ENCODE results near the gene IFIT1B.
"Not testable (repeated sequence)": the region's sequence is repeated elsewhere in the genome, so short reads cannot be mapped to it uniquely, and the experiment has no call there.

The IFIT1B gene

DNA sequence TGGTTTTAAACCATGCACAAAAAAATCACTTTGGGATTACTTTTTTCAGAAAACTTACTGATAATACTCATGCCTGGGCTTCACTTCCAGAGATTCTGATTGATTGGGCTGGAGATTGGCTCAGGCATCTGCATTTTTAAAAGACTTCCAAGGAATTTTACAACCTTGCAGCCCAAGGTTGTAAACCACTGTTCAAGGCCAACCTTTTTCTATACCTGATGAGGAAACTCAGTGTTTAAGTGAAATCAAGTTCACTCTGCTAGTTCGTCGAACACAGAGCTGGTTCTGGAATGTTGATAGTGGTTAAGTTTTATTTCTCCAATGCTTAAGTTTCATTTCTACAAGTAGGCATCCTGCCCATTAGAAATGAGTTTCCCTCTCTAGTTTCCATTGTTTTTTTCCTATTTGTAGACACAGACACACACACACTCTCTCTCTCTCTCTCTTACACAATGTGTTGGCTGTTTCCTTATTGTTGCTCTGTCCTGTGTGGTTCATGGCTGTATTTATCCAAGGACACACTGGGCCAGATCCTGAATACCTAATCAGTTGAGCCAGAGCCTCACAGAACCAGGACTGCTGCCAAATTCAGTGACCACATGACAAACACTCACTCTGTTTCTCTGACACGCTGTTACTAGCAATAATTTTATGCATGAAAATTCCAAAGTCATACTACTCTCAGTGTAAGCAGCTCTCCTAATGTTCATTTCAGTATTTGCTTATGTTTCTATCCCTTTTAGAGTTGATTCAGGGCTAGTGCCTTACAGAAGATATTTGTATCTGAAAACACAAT is 3.7 kb upstream of the IFIT1B start:
- no peak for DNase-seq (ENCODE audit: low read depth in 3 of 3, low spot score in 1 of 3)

DNA sequence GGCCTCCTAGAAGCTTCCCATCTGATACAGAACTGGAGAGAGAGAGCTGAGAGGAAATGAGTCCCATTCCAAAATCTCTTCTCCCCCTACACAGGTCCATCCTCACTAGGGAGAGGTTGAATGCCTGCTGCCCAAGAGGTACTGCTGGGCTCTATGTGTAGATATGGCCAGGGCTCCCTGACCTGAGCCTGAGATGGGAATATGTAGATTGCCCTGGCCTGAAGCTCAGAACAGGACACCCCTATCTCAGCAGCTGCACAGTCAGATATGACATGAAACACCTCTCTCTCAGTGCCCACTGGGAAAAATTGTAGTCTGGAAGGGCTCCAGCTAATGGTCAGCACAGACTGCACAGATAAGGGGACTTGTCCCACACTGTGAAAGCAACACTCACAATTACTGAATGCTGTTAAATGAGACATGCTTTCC is 3.1 kb upstream of the IFIT1B start:
- DNase-seq (ENCODE audit: low read depth in 3 of 3, low spot score in 1 of 3), result no peak

DNA sequence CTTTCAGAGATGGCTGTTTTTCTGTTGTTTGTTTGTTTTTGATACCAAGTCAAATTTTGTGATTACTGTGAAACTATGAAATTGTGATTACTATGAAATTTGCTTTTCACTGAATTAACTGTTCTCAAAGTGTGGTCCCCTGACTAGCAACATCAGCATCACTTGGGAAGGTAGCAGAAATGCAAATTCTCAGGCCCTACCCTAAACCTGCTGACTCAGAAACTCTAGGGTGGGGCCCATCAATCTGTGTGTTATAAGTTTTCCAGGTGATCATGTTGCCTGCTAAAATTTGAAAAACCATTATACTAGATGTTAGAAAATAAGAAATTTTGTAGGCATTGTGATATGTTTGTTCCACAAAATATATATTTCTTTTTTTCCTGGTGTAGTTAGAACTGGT is 1.2 kb downstream of the IFIT1B start:
- DNase-seq (ENCODE audit: low read depth in 3 of 3, low spot score in 1 of 3), result no peak

DNA sequence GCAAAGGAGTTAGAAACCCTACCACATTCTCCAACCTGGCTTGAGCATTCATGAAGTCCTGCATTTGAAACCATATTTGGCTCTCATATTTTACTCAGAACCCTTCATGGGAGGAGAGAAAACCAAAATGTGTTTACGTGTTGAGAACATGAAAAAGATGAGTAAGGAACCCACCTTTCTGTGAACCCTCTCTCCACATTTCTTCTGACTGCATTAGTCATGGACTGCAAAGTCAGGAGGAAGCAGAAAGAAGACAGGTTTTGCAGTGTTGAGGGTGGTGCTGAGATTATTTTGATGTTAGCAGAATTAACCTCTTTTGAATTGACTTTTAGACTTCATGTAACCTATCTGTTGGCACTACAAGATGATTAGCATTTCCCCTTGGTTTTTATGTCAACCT is 4.9 kb downstream of the IFIT1B start:
- no peak for DNase-seq (ENCODE audit: low read depth in 3 of 3, low spot score in 1 of 3)

DNA sequence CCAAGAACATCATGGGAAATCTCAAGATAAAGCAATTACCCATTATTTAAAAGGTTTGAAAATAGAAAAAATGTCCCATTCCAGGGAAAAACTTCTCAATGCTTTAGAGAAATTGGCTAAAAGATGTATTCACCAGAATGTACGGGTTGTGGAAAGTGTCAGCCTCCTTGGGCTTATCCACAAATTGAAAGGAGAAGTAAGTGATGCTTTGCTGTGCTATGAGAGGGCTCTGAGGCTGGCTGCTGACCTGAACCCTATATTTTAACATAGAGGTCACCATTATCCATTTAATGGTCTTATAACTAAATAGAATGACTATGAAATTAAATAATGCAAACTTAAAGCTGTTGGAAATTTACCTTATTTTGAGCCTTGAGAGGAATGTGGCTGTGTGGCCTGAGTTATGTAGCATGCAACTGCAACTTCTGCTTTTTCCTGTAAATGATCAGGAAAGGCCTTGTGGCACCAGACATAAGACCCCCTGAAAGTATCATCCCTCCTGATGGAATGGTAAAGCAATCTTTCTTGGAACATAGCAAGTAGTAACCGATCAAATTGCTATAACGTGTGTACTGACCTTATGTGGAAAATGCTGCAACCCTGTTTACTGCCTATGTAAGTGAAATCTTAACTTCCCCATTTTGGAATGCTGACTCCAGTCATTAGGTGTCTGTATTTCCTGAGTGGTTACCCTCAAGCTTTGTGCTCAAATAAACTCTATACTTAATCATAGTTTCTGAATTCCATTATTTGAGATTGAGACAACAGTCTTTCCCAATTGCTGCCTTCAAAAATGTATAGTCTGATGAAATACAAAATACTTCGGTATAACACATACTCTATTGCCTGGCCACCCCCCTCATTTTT is 6.9 kb downstream of the IFIT1B start:
- DNase-seq (ENCODE audit: low read depth in 3 of 3, low spot score in 1 of 3), result no peak

DNA sequence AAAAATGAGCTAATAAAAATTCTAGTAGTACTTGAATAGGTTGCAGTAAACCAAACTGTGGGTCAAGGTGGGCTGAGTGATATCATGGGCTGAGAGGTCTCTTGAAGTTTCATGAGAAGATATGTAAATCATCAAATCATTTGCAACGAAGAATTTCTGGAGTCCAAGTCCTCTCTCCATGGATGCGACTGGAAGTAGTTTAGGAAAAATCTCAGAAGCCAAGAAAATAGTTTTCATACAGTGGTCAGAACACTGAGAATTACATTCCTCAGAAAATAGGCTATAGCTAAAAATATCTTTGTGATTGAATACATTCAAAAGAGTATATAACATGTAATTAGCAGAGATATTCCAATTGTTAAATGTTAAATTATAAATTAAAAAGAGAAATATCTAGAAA is 10.9 kb downstream of the IFIT1B start:
- no peak for DNase-seq (ENCODE audit: low read depth in 3 of 3, low spot score in 1 of 3)

DNA sequence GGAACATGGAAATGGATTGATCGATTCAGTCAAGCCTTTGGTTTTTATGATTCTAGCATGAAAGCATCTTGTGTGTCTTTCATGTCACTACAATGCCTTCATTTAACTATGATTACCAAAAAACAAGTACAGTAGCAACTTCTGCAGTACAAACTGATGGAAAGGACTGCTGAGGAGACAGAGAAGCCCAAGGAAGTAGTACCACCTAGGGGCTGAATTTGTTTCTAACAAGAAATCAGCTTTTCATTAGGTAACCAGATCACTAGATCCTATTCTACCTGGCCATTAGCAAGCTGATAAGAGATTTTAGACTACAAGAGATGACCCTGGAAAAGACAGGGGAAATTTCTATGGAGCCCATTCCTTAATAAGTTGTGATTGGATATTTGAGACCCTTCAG is 11.4 kb downstream of the IFIT1B start:
- no peak for DNase-seq (ENCODE audit: low read depth in 3 of 3, low spot score in 1 of 3)

DNA sequence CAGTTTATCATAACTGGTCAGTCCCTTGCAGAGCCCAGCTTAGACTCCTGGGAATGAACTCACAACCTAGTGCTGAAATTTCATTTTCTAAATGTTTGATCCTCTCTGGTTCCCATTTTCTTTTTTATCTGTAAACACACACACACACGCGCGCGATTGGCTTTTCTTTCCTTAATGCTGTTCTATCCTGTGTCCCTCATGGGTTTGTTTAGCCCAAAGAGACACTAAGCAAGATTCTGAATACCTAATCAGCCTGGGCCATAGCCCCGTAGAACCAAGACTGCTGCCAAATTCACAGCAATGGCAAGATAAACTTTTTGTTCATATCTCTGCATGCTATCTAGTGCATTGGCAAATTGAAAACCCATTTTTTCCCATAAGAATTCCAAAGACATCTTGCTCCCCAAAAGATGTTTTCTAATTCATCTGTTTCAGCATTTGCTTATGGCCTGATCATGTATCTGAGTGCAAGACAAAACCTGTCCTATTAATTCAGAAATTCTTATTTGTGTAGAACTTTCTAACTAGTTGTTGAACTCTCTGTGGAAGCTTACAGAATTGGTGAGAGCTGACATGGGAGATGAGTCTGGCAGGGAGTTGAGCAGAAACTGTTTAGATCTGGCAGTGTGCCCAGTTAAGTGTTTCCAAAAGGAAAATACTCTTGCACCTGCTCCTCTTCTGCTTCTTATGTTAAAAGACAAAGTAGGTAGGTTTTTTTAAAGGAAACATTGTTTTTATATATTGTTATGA is 12.8 kb downstream of the IFIT1B start:
- no peak for DNase-seq (ENCODE audit: low read depth in 3 of 3, low spot score in 1 of 3)

DNA sequence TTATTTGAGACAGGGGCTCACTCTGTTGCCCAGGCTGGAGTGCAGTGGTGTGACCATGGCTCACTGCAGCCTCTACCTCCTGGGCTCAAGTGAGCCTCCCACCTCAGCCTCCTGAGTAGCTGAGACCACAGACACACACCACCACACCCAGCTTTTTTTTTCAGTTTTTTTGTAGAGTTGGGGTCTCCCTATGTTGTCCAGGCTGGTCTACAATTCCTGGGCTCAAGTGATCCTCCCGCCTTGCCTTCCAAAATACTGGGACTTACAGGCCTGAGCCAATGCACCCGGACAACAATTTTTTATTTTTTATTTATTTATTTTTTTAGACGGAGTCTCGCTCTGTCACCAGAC is 13.3 kb downstream of the IFIT1B start:
- DNase-seq (ENCODE audit: low read depth in 3 of 3, low spot score in 1 of 3), result not testable (repeated sequence)

DNA sequence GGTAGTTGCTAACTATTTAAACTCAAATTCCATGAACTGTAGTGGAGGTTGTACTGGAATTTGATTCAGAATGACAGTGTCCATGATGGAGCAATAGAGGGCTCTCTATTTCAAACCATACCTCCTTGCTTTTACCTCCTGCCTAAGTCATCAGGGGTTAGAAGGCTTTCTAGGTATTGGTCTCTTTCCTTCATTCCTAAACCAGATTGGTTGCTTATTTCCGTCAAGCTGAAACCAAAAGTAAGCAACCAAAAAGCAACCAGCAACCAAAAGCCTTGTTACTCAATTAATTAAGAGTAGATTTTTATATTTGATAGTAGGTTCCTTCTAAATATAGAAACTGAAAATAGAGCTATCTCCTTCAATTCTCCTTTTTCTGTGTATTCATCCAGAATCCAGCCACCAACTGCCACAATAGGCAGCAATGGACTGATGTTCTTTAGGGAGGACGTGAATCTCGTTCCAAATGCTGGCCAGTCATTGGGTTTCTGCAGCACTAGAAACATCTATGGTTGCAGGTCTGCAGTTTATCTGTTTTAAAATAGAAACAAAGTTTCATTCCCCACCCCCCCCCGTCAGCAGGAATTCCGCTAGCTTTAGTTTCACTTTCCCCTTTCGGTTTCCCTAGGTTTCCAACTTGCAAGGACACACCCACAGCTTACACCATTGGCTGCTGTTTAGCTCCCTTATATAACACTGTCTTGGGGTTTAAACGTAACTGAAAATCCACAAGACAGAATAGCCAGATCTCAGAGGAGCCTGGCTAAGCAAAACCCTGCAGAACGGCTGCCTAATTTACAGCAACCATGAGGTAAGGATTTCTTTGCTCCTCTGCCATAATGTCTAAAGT is 14.3 kb downstream of the IFIT1B start, which contains the start of gene IFIT1:
IFIT1 (plus strand) TSS at position 717 of the 850 bp plus-strand sequence; CDS start at position 807, 90 bp downstream.
- DNase-seq (ENCODE audit: low read depth in 3 of 3, low spot score in 1 of 3), result peak in 1 of 3 donors; percentile 19

DNA sequence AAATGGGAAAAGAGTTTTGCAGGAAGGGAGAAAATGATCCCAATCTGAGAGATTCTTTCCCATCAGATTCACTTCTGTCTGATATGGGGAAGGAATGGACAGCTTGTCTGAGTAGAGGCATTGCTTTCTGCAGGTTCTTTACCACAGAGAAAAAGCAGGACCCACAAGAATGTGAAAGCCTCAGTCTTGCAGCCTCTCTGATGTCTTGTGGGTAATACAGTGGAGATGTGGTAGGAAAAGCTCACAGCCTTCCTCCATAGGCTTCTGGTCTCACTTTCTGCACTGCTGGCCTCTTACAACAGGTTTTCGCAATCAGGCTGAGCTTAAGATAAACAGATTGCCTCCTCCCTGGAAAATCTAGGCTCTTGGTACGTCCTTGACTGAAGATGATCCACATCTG is 15.1 kb downstream of the IFIT1B start:
- DNase-seq (ENCODE audit: low read depth in 3 of 3, low spot score in 1 of 3), result no peak

DNA sequence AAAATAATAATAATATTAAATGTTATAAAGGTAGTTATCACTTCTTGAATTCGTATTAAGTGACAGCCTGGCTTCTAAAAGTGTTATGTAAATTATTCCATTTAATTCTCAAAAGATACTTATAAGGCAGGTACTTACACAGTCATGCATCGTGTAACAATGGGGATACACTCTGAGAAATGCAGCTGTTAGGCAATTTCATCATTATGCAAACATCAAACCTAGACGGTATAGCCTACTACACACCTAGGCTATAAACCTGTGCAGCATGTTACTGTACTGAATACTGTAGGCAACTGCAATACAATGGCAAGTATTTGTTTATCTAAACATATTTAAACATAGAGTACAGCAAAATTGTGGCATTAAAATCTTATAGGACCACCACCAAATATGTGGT is 16.0 kb downstream of the IFIT1B start:
- no peak for DNase-seq (ENCODE audit: low read depth in 3 of 3, low spot score in 1 of 3)

DNA sequence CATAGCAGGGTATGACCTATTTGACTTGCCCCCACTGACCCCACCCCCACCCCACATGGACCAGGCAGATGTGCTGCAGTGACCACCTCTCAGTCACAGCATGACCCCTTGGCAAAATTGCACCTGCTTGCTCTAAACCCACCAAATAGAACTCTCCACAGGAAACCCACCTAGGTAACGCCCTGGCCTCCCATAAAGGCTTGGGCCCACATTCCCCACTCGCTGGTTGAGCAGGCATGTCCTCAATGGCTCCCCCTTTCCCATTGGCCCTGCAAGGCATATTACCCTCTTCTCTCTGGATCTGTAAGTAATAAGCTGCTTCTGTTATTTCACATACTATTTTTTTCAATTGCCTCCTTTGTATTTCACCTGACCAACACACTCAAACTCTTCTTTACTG is 17.3 kb downstream of the IFIT1B start:
- no peak for DNase-seq (ENCODE audit: low read depth in 3 of 3, low spot score in 1 of 3)

DNA sequence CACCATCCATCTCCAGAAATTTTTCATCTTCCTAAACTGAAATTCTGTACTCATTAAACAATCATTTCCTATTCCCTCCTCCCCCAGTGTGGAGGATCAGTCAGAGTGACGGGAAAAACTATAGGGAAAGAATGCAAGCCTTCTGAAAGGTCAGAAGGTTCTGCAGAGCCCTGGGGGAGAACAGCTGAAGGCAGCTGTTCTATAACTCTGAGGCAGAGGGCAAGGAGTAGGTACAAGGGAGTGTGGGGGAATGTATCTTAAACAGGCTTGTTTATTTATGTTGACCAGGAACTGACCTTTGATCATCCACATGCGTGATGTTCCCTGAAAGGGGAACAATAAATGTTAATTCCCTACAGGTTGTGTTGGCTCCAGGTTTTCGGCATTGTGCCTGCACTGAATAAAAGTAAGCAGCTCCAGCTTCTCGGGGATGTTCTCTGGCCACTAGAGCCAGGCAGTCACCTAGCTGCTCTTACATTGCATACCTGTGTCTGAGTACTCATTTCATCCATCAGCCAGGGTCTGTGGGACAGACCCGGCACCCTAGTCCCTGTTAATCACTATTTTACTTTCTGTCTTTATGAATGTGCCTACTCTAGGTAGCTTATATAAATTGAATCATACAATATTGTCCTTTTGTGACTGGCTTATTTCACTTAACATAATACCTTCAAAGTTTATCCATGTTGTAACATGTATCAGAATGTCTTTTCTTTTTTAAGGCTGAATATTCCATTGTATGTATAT is 20.3 kb downstream of the IFIT1B start:
- DNase-seq (ENCODE audit: low read depth in 3 of 3, low spot score in 1 of 3), result no peak

DNA sequence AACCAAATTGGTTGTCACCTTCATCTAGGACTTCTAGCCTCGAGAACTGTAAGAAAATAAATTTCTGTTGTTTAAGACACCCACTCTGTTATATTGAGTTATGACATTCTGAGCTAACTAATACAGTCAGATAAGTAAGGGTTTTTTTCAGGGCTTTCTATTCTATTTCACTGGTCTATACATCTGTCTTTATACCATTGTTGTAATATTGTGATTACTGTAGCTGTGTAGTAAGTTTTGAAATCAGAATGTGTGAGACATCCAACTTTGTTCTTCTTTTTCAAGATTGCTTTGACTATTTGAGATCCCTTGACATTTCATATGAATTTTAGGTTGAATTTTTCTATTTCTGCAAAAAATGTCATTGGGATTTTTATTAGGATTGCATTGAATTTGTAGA is 22.1 kb downstream of the IFIT1B start:
- DNase-seq (ENCODE audit: low read depth in 3 of 3, low spot score in 1 of 3), result no peak

DNA sequence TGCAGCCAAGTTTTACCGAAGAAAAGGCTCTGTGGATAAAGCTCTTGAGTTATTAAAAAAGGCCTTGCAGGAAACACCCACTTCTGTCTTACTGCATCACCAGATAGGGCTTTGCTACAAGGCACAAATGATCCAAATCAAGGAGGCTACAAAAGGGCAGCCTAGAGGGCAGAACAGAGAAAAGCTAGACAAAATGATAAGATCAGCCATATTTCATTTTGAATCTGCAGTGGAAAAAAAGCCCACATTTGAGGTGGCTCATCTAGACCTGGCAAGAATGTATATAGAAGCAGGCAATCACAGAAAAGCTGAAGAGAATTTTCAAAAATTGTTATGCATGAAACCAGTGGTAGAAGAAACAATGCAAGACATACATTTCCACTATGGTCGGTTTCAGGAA is 25.2 kb downstream of the IFIT1B start:
- DNase-seq (ENCODE audit: low read depth in 3 of 3, low spot score in 1 of 3), result no peak

DNA sequence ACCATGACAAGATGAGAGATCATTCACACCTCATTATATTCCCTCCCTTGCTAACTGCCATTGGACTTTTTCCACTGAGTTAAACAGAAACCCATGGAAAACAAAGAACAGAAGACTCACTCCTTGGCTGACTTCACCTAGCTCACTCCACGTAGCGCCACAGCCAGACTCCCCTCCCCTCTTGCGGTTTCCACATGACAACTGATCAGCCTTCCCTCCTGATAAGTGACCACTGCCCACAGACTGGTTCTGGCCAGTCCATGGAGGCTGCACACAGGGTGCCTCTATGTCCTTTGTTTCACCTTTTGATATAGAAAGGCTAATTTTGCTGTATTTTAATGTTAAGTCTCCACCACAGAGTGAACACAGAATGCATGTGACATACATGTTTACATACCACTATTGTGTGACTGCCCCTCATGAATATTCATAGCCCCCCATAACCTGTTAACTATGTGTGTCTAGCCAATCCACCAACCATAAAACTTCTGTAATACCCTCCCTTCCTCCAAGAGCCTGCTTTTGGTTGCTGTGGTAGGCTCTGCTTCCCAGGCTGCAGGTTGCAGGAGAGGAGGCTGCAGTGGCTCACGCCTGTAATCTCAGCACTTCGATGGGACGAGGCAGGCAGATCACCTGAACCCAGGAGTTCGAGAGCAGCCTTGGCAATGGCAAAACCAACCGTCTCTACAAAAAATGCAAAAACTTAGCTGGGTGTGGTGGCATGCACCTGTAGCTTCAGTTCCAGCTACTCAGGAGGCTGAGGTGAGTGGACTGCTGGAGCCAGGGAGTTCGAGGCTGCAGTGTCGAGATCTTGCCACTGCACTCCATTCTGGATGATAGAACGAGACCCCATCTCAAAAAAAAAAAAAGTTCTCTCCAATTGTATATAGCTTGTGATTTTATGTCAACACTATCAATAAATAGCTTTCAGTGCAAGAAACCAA is 26.5 kb downstream of the IFIT1B start:
- no peak for DNase-seq (ENCODE audit: low read depth in 3 of 3, low spot score in 1 of 3)

DNA sequence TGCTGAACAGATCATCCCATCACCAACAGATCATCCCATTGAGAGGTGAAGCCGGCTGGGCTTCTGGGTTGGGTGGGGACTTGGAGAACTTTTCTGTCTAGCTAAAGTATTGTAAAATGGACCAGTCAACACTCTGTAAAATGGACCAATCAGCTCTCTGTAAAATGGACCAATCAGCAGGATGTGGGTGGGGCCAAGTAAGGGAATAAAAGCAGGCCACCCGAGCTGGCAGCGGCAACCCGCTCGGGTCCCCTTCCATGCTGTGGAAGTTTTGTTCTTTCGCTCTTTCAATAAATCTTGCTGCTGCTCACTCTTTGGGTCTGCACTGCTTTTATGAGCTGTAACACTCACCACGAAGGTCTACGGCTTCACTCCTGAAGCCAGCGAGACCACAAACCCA is 28.3 kb downstream of the IFIT1B start:
- DNase-seq (ENCODE audit: low read depth in 3 of 3, low spot score in 1 of 3), result not testable (repeated sequence)

DNA sequence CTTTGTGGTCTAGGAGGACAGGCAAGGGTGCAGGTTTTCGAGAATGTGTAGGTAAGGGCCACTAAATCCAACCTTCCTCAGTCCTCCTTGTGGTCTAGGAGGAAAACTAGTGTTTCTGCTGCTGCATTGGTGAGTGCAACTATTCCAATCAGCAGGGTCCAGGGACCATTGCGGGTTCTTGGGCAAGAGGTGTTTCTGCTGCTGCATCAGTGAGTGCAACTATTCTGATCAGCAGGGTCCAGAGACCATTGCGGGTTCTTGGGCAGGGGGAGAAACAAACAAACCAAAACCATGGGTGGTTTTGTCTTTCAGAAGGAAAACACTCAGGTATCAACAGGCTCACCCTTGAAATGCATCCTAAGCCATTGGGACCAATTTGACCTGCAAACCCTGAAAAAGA is 29.9 kb downstream of the IFIT1B start:
- DNase-seq (ENCODE audit: low read depth in 3 of 3, low spot score in 1 of 3), result not testable (repeated sequence)
